ENCODE data around the gene CD47.

DNA sequence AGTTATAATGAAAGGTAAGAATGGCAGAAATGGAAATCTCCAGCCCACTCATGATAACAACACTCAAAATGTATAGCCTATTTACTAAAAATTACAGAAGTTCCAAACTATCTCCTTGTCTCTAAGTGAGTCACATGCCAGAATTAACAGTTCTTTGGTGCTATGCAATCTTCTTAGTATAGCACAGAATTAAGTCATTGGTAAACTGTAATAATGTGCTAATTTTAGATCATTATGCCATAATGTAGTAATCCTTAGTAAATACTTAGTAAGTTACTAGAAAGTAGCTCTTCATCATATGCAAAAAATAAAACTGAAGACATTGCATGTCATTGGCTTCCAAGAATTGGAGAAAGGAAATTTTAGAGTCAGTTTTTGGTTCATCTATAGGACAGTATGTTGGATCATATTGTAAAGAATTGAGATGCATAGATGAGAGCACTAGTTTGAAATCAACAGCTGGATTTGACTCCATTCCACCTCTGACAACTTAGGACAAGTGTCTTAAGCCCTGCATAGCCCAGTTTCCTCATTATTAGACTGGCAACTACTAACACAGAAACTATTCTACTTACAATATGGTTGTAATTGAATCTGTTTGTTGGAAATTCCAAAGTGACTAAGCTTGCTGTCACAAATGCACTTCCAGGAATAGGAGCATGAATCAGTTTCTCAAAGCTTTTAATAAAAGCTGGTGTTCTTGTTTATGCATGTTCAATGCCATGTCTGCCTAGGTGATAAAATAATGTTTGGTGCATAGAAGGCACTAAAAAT, 40.1 kb upstream of the CD47 start:
- TF ChIP-seq, protein P1, sequence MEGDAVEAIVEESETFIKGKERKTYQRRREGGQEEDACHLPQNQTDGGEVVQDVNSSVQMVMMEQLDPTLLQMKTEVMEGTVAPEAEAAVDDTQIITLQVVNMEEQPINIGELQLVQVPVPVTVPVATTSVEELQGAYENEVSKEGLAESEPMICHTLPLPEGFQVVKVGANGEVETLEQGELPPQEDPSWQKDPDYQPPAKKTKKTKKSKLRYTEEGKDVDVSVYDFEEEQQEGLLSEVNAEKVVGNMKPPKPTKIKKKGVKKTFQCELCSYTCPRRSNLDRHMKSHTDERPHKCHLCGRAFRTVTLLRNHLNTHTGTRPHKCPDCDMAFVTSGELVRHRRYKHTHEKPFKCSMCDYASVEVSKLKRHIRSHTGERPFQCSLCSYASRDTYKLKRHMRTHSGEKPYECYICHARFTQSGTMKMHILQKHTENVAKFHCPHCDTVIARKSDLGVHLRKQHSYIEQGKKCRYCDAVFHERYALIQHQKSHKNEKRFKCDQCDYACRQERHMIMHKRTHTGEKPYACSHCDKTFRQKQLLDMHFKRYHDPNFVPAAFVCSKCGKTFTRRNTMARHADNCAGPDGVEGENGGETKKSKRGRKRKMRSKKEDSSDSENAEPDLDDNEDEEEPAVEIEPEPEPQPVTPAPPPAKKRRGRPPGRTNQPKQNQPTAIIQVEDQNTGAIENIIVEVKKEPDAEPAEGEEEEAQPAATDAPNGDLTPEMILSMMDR (conservative IDR thresholded peaks at IDR 0.05; ENCODE audit: low read length), result no peak
- no peak for TF ChIP-seq EZH2phosphoT487 (IDR thresholded peaks at IDR 0.05; ENCODE audit: borderline replicate concordance)

Data from Loucy (cell line).